ENCODE results near the gene HAT1.
"Not testable (repeated sequence)": the region's sequence is repeated elsewhere in the genome, so short reads cannot be mapped to it uniquely, and the experiment has no call there.

The HAT1 gene, protein sequence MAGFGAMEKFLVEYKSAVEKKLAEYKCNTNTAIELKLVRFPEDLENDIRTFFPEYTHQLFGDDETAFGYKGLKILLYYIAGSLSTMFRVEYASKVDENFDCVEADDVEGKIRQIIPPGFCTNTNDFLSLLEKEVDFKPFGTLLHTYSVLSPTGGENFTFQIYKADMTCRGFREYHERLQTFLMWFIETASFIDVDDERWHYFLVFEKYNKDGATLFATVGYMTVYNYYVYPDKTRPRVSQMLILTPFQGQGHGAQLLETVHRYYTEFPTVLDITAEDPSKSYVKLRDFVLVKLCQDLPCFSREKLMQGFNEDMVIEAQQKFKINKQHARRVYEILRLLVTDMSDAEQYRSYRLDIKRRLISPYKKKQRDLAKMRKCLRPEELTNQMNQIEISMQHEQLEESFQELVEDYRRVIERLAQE

GRCh38 chr2:171922230-171923022 is at the start of gene HAT1:
Gene HAT1, plus strand, starts transcription at chr2:171922461. Its CDS starts 40 bp downstream, at chr2:171922501.
- peak; percentile 99 for DNase-seq (ENCODE audit: low spot score)

- DNase-seq (ENCODE audit: low spot score), result no peak
Measured at GRCh38 chr2:171874517-171874916, 47.7 kb upstream of the HAT1 start.

DNA sequence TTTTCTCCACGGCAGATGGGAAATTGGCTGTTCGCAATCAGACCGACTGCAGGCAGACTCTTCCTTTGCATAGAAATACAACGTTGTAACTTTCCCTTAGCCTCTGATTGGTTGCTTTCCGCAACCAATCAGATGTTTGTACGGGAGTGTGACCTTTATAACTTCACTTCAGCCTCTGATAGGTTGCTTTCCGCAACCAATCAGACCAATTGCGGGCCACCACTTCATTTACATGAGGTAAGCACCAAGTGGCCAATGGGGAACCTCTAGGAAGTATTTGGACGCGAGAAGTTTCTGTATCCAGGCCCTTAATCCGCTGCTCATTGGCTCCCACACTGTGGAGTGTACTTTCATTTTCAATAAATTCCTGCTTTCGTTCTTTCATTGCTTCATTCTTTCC is 47.3 kb upstream of the HAT1 start:
- no peak for DNase-seq (ENCODE audit: low spot score)

GRCh38 chr2:171878481-171878993 is 43.7 kb upstream of the HAT1 start:
- DNase-seq (ENCODE audit: low spot score), result no peak

GRCh38 chr2:171879865-171880264 is 42.4 kb upstream of the HAT1 start:
- DNase-seq (ENCODE audit: low spot score), result no peak

GRCh38 chr2:171880774-171881173 is 41.5 kb upstream of the HAT1 start:
- DNase-seq (ENCODE audit: low spot score), result no peak

DNA sequence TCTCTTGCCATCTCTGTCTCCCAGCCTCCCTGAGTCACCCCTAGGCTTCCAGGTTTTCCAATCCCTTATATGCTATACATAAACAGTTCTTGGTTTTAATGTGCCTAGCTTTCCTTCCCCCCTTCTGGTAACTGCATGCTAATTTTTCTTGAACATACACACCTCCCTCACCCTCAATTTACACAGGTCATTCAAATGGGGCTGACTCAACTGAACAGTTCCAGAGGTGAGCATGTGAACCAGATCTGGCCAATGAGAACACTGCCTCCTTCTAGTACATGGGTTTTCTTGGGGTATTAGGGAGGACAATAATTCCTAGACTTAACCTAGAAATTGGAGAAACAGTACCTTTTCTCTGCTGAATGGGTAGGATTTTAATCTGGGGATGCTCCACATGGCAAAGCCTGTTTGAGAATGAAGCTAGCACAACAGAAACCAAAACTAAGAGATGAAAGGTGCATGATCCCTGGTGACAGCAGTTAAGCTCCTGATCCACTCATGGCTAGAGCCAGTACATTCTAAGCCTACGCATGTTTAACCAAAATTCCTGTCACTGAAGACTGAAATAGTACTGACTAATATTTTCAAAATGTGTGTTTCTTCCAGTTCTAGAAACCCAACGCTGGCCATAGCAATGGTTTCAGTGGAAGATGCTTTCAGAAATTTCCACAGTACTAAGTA is 40.0 kb upstream of the HAT1 start:
- no peak for DNase-seq (ENCODE audit: low spot score)

DNA sequence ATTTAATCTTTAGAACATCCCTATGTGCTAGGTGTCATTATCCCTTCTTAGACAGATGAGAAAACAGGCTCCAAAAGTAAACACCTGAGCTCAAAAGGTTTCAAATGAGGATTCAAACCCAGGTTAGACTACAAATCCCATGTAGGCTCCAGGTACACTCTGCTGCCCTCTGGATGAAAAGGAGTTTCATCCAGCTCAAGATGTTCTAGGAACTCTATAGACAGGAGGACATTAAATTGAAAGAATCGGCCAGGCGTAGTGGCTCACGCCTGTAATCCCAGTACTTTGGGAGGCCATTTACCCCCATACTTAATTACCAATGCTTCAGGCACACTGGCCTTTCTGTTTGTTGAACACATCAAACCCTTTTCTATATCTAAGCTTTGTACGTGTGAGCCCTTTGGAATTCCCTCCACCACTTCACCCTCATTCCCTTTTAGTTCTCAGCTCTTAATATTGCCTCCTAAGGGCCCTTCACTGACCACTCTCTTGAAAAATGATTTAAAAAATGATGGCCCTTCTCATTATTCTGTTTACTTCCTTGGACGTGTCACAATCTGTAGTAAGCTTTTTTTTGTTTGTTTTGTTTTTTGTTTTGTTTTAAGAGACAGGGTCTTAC is 38.9 kb upstream of the HAT1 start:
- no peak for DNase-seq (ENCODE audit: low spot score)

DNA sequence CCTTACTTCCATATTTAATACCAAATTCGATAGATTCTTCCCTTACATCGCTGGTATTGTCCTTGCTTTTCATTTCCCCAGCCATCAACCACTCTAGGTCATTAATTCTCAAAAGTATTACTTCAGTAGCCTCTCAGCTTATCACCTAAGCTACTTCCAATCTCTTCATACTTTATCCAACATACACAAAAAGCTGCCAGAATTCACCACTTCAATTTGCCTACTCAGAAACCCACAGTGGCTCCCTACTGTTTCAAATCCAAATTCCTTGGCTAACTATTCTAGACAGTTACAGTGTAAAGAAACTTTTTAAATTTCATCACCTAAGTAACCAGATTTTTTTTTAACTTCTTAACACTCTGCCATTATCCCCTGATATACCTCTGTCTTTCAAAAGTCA is 32.9 kb upstream of the HAT1 start:
- DNase-seq (ENCODE audit: low spot score), result no peak

DNA sequence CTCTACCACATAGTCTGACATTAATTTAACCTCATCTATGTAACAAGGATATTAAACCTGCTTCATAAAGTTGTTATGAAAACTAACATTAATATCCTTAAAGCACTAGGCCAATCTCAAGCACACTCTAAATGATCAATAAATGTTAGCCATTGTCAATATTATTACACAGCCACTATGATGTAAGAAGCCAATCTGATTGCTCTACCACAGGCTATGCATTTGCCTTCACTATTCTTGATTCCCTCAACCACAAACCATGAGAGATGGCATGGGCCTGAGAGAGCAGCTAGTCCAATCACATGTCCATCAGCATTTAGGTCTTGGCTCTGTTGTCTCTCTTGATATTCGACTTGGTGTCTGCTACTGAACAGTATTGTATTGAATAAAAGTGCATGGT is 32.5 kb upstream of the HAT1 start:
- no peak for DNase-seq (ENCODE audit: low spot score)

- DNase-seq (ENCODE audit: low spot score), result no peak
Measured at GRCh38 chr2:171893196-171893823, 29.0 kb upstream of the HAT1 start.

- peak; percentile 87 for DNase-seq (ENCODE audit: low spot score)
Measured at GRCh38 chr2:171893824-171894611, 28.2 kb upstream of the HAT1 start, which contains the start of gene SLC25A12. Gene SLC25A12, minus strand, starts transcription at chr2:171894244. Its CDS starts 30 bp downstream, at chr2:171894214.

GRCh38 chr2:171894612-171894947 is 27.7 kb upstream of the HAT1 start:
- no peak for DNase-seq (ENCODE audit: low spot score)

- DNase-seq (ENCODE audit: low spot score), result no peak
Measured at GRCh38 chr2:171895786-171896185, 26.5 kb upstream of the HAT1 start.

DNA sequence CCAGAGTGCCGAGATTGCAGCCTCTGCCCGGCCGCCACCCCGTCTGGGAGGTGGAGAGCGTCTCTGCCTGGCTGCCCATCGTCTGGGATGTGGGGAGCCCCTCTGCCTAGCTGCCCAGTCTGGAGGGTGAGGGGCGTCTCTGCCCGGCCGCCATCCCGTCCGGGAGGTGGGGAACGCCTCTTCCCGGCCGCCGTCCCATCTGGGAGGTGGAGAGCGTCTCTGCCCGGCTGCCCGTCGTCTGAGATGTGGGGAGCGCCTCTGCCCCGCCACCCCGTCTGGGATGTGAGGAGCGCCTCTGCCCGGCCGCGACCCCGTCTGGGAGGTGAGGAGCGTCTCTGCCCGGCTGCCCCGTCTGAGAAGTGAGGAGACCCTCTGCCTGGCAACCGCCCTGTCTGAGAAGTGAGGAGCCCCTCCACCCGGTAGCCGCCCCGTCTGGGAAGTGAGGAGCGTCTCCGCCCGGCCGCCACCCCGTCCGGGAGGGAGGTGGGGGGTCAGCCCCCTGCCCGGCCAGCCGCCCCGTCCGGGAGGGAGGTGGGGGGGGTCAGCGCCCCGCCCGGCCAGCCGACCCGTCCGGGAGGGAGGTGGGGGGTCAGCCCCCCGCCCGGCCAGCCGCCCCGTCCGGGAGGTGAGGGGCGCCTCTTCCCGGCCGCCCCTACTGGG is 22.5 kb upstream of the HAT1 start:
- DNase-seq (ENCODE audit: low spot score), result not testable (repeated sequence)

DNA sequence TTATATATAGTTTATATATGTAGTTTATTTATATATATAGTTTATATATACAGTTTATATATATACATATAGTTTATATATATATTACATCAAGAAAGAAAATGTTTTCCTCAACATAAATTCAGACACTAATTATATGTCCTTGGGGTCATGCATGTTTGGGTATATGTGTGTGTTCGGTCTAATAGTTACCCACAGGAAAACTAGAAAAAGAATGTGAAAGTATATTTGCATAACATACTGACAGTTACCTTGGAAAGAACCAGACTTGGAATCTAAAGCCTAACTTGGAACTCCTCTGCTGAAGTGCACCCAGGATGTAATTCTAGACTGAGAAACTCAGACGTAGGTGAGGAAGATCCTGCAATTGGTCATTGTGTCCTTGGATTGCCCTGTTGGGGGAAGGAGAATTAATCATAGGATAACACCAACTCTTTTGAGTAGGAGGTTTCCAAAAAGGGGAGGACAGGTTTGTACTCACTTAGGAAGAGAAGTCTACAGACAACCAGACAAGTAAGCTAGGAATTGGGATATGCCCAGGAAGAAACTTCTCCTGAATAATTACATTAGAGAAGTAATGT is 19.3 kb upstream of the HAT1 start:
- no peak for DNase-seq (ENCODE audit: low spot score)

DNA sequence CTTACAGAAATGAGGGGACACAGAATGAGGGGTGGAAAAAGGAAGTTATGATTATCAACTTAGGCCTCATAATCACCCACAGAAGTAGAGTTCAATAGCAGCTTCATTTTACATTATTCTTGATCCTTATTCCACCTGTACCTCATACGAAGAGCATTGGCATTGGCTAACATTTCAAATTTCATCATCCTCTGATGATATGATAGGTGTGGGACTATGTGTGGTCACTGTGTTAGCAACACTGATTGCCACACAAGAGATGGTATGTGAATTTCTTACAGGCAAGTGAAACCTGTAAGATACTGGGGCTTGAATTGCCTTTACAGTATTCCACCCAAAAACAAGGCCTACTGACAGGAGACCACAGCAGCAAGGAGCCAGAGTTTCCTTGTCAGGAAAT is 14.0 kb upstream of the HAT1 start:
- DNase-seq (ENCODE audit: low spot score), result no peak

DNA sequence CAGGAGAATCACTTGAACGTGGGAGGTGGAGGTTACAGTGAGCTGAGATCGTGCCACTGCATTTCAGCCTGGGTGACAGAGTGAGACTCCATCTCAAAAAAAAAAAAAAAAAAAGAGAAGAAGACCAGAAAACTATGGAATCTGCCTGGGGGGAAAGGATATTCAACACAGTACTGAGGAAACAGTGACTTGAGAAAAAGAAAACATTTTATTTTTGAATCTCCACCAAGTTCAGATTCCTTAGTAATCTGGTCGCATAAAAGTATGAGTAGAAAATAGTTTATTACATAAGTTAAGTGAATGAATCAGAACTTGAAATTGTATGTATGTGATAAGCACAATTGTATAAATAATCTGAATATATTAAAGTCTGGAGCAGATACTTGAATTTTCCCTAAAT is 13.0 kb upstream of the HAT1 start:
- no peak for DNase-seq (ENCODE audit: low spot score)

GRCh38 chr2:171910494-171910893 is 11.8 kb upstream of the HAT1 start:
- DNase-seq (ENCODE audit: low spot score), result no peak

DNA sequence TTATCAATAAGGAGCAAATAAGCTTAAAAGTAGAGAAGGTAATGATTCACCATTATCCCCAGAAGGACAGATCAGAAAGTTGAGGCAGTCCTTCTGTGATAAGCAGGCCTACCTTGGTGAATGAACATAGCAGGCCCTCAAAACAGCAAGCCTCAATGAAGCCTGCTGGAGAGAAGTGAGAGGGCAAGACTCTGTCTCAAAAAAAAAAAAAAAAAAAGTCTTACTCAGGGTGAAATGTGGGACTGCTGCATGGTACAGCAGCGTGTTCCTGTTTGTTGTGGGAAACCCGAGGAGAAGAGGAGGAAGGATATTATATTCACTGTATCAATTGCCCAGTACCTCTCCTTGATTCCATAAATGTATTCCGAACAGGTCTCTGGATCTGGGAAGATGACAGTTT is 8.7 kb upstream of the HAT1 start:
- DNase-seq (ENCODE audit: low spot score), result no peak

Data from LoVo (cell line).